Heart right ventricle (tissue), 16 donors: ENCODE measurements around the gene WDR47. TPM values are rescaled to one million over a fixed set of nuclear protein-coding genes. Genes with fewer than 3 reads are reported as not detected.

Experiments
- ATAC-seq, 8 donors: fragments of 200-7000 bp; cut with Tn5 transposase; one replicate each; pipeline ENCODE4 v1.9.1; 2020; ENCODE audit warnings: mild to moderate bottlenecking in 8 of 8, moderate library complexity in 8 of 8, moderate number of reproducible peaks in 1 of 8
- DNase-seq, 2 donors: peaks; one replicate each; pipeline ENCODE4 v3.0.0-alpha.2; 2020
- H3K27ac ChIP-seq, 10 donors: fragments of 200-600 bp; sonication (generic) in 2 of 10; one replicate each; pipeline versions ENCODE4 v1.5.0 to v1.8.0; 2020 to 2022; ENCODE audit warnings: mild to moderate bottlenecking in 3 of 10
- H3K27me3 ChIP-seq, 7 donors: fragments of 200-600 bp; one replicate each; pipeline ENCODE4 v1.8.0; 2021 to 2022; ENCODE audit warnings: mild to moderate bottlenecking in 2 of 7
- H3K36me3 ChIP-seq, 9 donors: fragments of 200-600 bp; sonication (generic) in 1 of 9; one replicate each; pipeline versions ENCODE4 v1.5.0 to v1.8.0; 2020 to 2022; ENCODE audit warnings: mild to moderate bottlenecking in 2 of 9
- H3K4me1 ChIP-seq, 9 donors: fragments of 200-600 bp; sonication (generic) in 1 of 9; one replicate each; pipeline versions ENCODE4 v1.5.0 to v1.8.0; 2020 to 2022; ENCODE audit warnings: mild to moderate bottlenecking in 4 of 9
- H3K4me3 ChIP-seq, 10 donors: fragments of 200-600 bp; sonication (generic) in 2 of 10; one replicate each; pipeline versions ENCODE4 v1.5.0 to v1.8.0; 2020 to 2022; ENCODE audit warnings: mild to moderate bottlenecking in 7 of 10, moderate library complexity in 2 of 10
- H3K9me3 ChIP-seq, 11 donors: fragments of 200-600 bp in 10 of 11; sonication (generic) in 2 of 11; one replicate each; pipeline versions ENCODE4 v1.5.0 to v1.8.0; 2013 to 2022; ENCODE audit warnings: mild to moderate bottlenecking in 2 of 11, control low read depth in 1 of 11, moderate library complexity in 1 of 11
- CTCF ChIP-seq, 9 donors: fragments of 200-600 bp; sonication (generic) in 2 of 9; IDR thresholded peaks; one replicate each; pipeline versions ENCODE4 v1.5.0 to v1.8.0; 2021 to 2022; ENCODE audit warnings: antibody characterized with exemption in 9 of 9, mild to moderate bottlenecking in 5 of 9, moderate library complexity in 1 of 9
- WGBS, 2 donors: extraction: QIAGEN DNeasy Blood & Tissue Kit; methylation state at CpG; one replicate each; pipeline ENCODE4 v1.1.7; 2013; ENCODE audit warnings: inconsistent platforms in 1 of 2; 5-methylcytosine and 5-hydroxymethylcytosine counted together
- intact Hi-C, 10 donors: fragments of 100-400 bp; cut with DNase I; formaldehyde crosslinking; loops; one replicate each; pipeline versions ENCODE4 v1.11.1 to v1.14.2; 2022
- polyA plus RNA-seq, 2 donors: library from polyadenylated mRNA; stranded (reverse); fragments of 200-250 nt; gene quantifications; one replicate each; pipeline ENCODE4 v1.2.3, GENCODE V29; 2013
- total RNA-seq, 10 donors: library from RNA; stranded (reverse); fragmentation: NEBNext Ultra II Directional in 3 of 10; extraction: Animal tissue kit (Norgen Biotek cat#: 25700) in 3 of 10; gene quantifications; one replicate each; pipeline versions ENCODE4 v1.2.1 to v1.2.4, GENCODE V29; 2021 to 2023
- donor health status: Arrhythmogenic right ventricular cardiomyopathy.
- donor health status: ischemic (EF 13 %, LVEDD 7.1; RV severe dilation, severe dysfunction).
- donor health status: healthy with polysubstance abuse.
- donor health status: DM: no; HTN: yes; CAD: no.
- donor health status: DM: no; HTN: no; CAD: no.
- donor health status: ischemic (EF 25% LVEDD 6.9; RV normal size, moderate dysfunction).
- donor health status: ischemic (EF 25% LVEDD 5.7; RV mildly dilated, moderate dysfunction).
- donor health status: healthy.
- donor health status: DM: yes; HTN: yes; CAD: no.
- donor health status: Ischemic cardiomyopathy.
- donor health status: ischemic (EF 35%, LVEDD 5.7; RV mildly dilated, moderate dysfunction).
- donor health status: nonischemic (EF 11% LVEDD 7.7; RV severe dilation, severe dysfunction).
- donor health status: DM: yes; HTN: yes; CAD: no.
- donor health status: PGD.
- donor health status: ischemic (EF 29% LVEDD 5.4; RV normal size, mild dysfunction).
- donor health status: nonischemic (EF 23%, LVEDD 6.1; RV moderate dilation, normal function).

WDR47 gene
- total and polyA plus RNA-seq, 12 donors: 3.5 to 20.6 (median 14.0) TPM

GRCh38 chr1:109069294-109069693, 27.4 kb upstream of the WDR47 start:
- Histone ChIP-seq H3K27me3 (no peaks in the 10 kb centered on the region), H3K27ac (no peak overlapping the region), H3K4me3 (no peak overlapping the region), H3K36me3 (peaks cover 0 to 95% (median 37%) of the 10 kb centered on the region in 9 donors), H3K9me3 (no peaks in the 10 kb centered on the region), H3K4me1 (peaks cover 0 to 18% (median 5%) of the 10 kb centered on the region in 9 donors)
- intact Hi-C loops: no loop called here
- DNase-seq (no peak), ATAC-seq (no peak)
- WGBS, 2 donors: 84 to 93% methylated on average over 1 of the region's 1 CpG
- TF ChIP-seq CTCF (IDR thresholded peaks at IDR 0.05): no peak

- no peak overlapping the region for H3K4me3 ChIP-seq
- H3K36me3 ChIP-seq: peaks cover 0 to 98% (median 39%) of the 10 kb centered on the region in 9 donors
- ATAC-seq (peak in 2 of 8 donors; percentile 21 to 22), DNase-seq (no peak)
- H3K27me3 ChIP-seq: no peaks in the 10 kb centered on the region
- WGBS, 2 donors: 81 to 84% methylated on average over 8 of the region's 8 CpGs
- H3K27ac ChIP-seq: no peak overlapping the region
- no peak for TF ChIP-seq CTCF (IDR thresholded peaks at IDR 0.05)
- H3K9me3 ChIP-seq: no peaks in the 10 kb centered on the region
- intact Hi-C loops: no loop called here
- peaks cover 0 to 18% (median 5%) of the 10 kb centered on the region in 9 donors for H3K4me1 ChIP-seq
These were observed 26.0 kb upstream of the WDR47 start for GRCh38 chr1:109067883-109068282.

- no peak overlapping the region for H3K27ac ChIP-seq
- no peak for DNase-seq
- peaks cover 0 to 79% (median 39%) of the 10 kb centered on the region in 9 donors for H3K36me3 ChIP-seq
- H3K4me3 ChIP-seq: no peak overlapping the region
- ATAC-seq: no peak
- WGBS, 2 donors: 96 to 98% methylated on average over 3 of the region's 3 CpGs
- no peaks in the 10 kb centered on the region for H3K27me3 ChIP-seq
- peaks cover 0 to 14% (median 4%) of the 10 kb centered on the region in 9 donors for H3K4me1 ChIP-seq
- TF ChIP-seq CTCF (IDR thresholded peaks at IDR 0.05): no peak
- intact Hi-C loops: no loop called here
- H3K9me3 ChIP-seq: no peaks in the 10 kb centered on the region
These were observed 23.2 kb upstream of the WDR47 start for GRCh38 chr1:109065137-109065536.

GRCh38 chr1:109061183-109061582, 19.3 kb upstream of the WDR47 start:
- DNase-seq: no peak
- ATAC-seq: peak in 7 of 8 donors; percentile 11 to 73 (median 44)
- no peak overlapping the region for H3K4me3 ChIP-seq
- intact Hi-C loops: no loop called here
- H3K9me3 ChIP-seq: no peaks in the 10 kb centered on the region
- H3K4me1 ChIP-seq: peaks cover 0 to 7% (median 0%) of the 10 kb centered on the region in 9 donors
- TF ChIP-seq CTCF (IDR thresholded peaks at IDR 0.05): no peak
- no peaks in the 10 kb centered on the region for H3K27me3 ChIP-seq
- WGBS, 2 donors: 36 to 60% methylated on average over 4 of the region's 4 CpGs
- peak overlapping the region in 1 of 10 donors; percentile 52 for H3K27ac ChIP-seq
- peaks cover 0 to 41% (median 20%) of the 10 kb centered on the region in 9 donors for H3K36me3 ChIP-seq
